Activated CD4-positive, alpha-beta T cell treated with anti-CD3 and anti-CD28 coated beads, Interleukin-2, Interleukin-6, amounts not matched to agents 100 ng/mL and 50 ng/mL, durations not matched to agents 16 hours and 8 hours (primary cell): ENCODE data around the gene EDEM1.
A peak's percentile ranks its signal among the peaks of the same experiment; 100 is the strongest.
"Not testable (repeated sequence)": the region's sequence is repeated elsewhere in the genome, so short reads cannot be mapped to it uniquely, and the experiment has no call there.

Experiments used
- DNase-seq: peaks from one replicate; pipeline ENCODE4 v3.0.0-alpha.2; 2020

Gene EDEM1

DNA sequence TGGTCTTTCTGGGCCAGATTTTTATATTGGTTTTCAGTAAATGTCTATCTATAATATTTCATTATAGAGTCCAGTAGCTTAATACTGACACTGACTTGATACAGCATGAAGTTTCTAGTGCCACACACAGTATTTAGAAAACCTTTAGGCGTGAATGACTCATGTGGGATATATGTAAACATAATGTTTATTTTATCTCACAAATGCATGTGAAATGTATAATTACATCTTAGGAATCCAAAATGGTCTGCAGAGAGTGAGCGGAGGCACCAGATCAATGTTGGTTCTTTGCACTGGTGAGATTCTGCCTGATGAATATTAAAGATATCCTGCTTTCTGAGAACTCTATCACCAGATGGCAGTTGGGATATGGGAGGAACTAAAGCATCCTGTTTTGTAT, 8.5 kb upstream of the EDEM1 start:
- DNase-seq = not testable (repeated sequence)

DNA sequence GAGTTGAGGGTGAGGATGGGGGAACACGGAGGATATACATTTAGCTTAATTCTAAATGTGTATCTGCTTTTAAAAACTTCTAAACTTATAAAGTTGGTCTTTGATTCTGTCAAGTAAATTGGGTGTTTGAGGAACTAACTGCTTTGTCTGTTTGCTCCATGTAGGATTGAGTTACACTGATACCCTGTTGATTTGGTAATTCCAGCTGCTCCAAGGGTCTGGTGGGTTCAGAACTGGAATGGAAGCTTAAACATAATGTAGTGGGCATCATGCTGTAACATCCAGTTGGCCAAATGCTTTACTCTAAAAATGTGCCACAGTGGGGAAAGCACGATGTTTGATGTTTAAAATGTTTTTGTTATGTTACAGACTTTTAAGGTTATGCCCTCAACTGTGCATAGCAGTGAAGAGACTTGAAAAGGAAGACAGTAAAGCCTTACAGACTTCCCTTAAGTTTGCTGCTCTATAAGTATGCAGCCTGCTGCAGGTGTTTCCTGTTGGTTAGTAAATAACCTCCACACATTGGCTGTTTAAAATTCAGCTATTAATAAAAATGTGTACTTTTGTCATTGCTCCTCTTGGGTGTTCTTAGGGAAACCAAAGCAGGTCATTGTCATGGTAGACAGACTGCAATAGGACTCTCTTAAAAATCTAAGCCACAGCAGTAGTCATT, 5.9 kb upstream of the EDEM1 start:
- DNase-seq = no peak

DNA sequence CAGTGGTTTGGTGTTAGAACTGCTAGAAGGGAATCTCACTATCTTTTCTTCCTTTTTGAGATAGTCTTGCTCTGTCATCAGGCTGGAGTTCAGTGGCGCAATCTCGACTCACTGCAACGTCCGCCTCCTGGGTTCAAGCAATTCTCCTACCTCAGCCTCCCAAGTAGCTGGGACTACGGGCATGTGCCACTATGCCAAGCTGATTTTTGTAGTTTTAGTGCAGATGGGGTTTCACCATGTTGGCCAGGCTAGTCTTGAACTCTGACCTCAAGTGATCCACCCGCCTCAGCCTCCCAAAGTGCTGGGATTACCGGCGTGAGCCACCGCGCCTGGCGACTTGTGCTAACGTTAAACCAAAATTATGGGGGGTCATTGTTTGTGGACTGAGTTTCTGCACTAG, 3.8 kb upstream of the EDEM1 start:
- not testable (repeated sequence) for DNase-seq

DNA sequence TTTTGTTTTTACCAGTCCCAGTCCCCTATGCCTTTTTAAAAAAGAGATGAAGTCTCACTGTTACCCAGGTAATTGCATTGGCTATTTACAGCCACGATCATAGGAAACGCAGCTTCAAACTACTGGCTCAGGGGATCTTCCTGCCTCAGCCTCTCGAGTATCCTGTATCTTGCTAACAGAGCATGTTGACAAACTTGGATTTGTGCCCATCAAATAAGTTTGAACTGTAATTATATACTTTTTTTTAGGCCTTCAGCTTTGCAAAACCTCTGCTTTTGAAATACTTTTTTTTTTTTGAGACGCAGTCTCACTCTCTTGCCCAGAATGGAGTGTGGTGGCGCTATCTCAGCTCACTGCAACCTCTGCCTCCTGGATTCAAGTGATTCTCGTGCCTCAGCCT, 3.0 kb upstream of the EDEM1 start:
- DNase-seq = no peak

DNA sequence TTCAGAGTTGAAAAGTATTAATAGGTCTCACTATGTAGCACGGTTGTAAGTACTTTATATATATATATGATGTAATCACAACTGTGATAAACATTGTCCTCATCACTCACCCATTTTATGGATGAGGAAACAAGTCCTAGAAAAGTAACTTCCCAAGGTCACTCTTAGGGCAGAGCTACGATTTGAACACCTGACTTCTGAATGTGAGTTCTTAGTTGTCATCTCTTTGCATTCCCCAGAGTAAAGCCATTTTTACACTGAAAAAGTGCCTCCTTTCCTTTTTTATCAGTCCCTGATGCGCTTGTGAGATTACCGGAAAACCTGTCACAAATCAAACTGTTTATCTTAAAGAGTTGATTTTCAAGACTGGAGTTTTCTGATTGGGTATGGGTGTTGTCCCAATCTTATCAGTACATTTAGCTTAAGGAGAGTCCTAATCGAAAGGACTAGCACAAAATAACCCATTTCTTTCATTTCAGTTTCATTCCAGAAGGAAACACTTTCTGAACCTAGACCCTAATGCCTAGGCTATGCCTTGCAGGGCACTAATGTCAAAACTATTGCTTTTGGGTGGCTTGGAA, 2.3 kb upstream of the EDEM1 start:
- DNase-seq = no peak

DNA sequence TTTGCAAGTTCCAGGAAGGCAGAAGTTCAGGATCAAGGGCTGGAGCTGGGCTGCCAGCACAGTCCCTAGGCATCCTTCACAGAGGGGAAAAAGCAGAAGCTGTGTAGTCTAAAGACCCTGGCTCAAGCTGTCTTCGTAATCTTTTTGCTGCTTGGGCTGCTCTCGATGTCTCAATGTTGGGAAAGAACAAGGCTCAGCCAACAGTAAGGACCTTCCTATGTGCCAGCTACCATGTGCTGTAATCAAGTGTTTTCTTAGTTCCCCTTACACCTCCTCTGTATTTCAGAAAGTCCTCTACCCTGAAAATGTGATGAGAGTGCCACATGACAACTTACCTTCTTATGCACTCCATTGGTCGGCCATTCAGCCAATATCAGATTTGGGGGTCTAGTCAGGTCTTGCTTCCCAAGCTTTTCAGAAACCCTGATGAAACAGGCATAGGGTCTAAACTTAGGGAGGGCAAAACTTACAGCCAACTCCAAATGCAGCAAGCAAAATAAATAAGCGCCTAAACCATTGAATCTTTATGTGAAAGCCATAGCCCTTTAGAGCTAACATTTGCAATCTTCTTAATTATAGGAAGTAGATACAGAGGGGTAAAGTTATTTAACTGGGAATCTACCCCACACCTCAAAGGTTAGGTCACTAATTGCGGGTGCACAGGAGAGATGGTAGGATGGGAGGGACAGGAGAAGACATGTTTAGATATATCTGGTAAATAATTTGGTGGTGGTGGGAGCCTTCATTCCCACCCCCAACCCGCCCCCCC, 1.2 kb upstream of the EDEM1 start:
- no peak for DNase-seq

DNA sequence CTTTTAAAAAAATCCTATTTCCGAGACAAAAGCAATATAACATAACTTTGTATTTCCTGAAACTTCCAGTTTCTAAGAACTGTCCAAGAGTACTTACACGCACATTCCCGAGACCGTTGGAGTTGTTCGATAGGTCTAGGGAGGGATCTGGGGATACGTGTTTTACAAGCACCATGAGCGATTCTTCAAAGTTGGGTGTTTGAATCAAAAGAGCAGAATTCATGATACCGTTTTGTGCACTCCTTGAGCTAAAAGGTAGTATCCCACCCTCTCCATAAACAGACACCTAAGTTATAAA, 700 bp upstream of the EDEM1 start:
- no peak for DNase-seq

DNA sequence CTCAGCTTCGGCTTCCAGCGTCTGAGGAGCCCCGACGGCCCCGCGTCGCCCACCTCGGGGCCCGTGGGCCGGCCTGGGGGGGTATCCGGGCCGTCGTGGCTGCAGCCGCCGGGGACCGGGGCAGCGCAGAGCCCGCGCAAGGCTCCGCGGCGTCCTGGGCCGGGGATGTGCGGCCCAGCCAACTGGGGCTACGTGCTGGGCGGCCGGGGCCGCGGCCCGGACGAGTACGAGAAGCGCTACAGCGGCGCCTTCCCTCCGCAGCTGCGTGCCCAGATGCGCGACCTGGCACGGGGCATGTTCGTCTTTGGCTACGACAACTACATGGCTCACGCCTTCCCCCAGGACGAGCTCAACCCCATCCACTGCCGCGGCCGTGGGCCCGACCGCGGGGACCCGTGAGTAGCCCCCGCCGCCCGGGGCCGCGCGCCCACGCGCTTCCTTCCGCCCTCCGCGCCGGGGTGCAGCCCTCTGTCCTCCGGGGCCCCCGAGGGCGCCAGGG, 462 bp downstream of the EDEM1 start:
- peak; percentile 49 for DNase-seq

DNA sequence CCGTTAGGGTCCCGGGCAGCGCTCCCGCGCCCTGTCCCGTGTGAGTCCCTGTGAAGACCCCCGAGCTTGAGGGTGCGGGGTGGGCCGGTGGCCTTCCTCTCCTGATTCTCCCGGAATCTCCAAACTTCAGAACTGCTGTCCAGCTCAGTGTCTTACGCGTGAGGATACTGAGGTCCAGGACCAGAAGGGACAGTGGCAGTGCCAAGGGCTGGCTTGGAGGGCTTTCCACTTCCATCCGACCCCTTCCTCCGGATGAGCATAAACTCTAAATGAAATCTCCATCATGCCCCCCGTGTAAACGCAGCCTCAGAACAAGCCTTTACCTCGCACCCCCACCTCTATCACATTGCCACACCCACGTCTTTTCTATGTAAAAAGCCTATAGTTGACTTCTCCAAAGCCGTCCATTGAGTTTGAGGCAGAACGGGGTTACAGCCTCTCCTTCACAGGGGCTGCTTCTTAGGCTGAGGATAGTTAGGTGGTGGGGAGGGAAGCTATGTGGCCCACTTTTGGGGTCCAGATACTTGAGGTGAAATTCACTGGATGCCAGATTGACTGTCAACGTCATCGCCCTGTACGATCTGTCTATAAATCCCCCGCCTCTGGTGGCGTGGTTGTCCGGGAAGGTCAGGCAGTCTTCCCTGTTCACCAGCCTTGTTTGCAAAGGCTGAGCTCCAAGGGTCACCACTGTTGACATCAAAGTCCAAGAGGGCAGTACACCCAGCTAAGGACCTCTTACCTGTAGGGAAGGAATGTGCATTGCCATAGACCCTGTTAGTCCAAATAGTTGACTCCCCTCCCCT, 1.1 kb downstream of the EDEM1 start:
- peak; percentile 69 for DNase-seq

DNA sequence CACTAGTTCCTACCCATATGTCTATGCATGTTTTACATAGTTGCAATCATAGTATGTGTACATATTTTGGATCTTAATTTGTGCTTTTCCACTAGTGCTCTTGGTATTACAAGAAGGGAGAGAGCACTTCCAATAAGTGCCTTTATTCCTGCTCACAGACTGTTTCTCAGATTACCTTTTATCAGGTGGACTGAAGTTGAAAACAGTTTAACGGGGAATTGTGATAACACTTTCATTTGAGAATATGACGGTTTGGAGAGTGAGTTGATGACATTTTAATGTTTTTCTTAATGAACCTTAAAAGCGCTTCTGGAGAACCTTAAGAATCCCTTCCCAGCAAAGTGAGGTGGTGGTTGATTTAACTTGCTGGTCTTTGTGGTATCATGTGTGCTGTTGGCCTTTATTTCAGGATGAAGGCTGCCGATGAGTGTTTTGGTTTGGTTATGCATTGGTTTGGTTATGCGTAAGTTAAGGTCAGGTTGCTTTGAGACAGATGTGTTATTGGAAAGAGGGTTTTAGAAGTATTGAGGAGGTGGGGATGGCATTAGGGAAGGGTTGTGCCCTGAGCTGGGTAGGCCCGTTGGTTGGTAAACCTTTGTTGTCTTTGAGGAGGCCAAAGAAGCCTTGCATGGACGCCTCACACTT, 2.8 kb downstream of the EDEM1 start:
- peak; percentile 77 for DNase-seq

DNA sequence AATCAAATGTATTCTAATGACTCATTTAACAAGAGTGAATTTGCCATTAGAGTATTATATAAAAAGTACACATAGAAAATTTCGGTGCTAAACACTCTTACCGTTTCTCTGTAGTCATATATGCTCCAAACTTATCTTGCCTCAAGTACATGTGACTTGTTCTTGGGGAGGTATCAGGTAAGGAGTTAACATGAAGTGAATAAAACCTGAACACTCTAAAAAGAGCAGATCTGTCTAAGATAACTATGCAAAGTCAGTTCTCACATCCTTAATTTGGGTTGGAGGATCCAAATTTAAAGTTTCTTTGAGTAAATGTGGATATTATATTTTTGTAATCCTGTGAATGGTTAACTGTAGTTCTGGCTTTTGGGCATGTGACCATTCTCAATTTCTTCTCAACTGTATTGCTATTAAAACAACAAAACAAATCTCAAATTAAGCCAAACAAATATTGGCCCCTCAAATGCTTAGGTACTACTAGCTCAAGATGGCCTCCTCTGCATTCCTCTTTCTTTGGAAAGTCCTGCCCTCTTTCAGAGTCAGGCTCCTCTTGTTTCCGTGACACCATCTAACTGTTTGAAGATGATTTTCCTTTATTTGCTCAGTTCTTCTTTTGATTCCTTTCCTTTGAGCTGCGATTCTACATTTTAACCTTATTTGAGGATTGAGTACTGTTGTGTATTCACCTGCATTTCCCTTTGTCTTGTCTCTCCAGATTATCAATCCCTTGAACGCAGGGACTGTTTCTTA, 4.2 kb downstream of the EDEM1 start:
- peak; percentile 43 for DNase-seq

DNA sequence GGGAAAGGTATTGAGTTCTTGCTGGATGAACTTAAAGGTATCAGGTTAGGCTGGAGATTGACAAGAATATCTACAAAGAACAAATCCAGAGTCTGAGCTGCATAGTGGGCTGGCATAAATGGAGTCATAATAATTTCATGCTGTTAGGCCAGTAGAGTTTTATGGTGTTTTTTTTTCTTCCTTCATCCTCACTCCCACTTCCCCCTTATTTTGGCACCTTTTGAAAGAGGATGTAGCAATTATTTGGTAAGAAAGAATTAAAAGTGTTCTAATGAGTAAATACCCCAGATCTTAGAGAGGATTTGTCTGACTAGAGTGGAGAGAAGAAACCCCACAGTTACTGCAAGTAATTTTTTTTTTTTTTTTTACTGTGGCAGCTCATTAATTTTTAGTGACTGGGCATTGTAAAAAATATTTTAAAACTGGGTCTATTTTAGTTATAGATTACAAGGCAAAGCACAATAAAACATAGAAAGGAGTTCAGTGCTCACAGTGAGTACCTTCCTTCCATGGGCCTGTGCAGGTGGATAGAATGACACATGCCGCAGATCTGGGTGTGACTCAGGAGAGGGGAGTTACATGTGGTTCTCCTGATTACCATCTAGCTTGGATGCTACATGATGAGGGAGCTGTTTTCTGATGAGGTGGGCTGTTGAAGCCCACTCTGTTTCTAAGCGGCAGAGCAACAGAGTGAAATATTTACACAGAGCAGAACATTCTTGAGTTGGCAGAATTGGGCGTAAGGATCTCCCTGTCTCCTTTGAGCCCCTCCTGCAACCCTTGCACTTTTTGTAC, 5.3 kb downstream of the EDEM1 start:
- peak; percentile 63 for DNase-seq

DNA sequence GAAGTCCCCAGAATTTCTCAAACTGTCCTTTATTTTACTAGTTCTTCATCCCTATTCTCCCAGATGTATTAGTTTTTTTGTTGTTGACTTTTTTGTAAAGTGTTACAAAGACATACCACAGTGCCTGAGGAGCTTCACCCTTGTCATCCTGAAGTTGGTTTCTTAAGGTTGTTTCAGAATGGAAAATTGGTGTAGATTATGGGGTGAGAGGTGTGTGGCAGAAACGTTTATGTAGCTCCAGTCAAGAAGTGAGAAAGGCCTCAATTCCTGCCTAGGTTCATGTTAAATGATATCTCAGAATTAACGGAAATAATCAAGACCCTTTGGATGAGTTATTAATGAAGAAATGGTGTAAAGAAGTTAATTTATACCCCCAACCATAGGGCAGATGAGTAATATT, 6.8 kb downstream of the EDEM1 start:
- DNase-seq = peak; percentile 47

DNA sequence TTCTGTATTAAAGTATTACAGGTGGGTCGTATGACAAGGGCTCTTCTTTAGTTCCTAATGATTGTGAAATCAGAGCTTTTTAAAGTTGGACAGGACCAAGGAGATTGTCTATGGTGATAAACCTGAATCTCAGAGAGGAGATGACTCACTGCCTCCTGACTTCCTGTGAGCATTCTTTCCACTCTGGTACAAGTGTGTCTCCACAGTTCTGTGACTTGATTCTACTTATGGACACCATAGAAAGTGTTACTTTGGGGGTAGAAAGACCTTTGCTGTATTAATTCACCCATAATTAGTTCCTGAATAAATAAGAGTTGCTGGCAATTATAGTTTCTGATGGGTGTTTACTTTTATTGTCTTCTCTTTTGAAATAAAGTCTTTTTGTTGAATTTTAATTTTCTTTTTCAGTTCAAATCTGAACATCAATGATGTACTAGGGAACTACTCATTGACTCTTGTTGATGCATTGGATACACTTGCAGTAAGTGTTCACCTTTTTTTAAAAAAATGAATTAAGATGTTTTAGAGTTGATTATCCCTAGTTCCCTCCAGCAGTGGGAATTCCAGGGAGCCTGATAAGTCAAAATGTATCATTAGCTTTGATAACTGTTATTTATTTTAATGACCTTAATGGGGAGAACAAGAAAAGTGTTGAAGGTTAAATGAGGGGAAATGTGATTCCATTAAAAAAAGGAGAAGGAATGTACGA, 7.4 kb downstream of the EDEM1 start:
- DNase-seq = peak; percentile 84

DNA sequence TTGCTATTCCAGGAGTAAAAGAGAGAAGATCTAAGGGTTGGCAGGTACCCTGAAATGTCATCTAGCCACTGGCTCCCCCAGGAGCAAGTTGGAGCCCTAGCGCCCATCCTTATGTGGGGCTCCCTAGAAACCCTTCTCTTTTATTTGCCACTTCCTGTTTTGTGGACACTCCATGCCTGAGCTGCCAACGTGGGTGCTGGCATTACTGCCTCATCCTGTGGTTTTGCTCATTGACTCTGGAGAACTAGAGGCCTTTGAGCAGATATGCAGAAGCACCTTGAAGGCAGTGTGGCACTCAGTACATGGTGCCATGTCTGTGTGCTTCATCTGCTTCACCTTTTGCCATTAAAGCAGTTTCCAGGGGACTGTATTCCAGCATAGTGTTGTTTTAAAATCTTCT, 8.1 kb downstream of the EDEM1 start:
- DNase-seq = peak; percentile 72

DNA sequence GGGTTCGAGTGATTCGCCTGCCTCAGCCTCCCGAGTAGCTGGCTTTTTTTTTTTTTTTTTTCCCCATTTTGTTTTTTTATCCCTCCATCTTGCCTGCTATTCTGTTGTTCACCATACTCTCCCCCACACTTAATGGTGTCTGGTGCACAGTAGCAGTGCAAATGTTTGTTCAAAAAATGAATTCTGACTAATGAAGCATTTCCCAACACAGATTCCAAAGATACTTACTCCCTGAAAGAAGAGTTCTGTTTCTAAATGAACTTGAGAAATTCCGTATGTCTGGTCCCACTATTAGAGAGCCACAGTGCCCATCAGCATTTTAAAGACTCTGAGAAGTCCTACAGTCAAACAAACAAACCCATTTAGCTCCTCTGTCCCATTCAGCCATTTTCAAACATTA, 9.5 kb downstream of the EDEM1 start:
- no peak for DNase-seq

DNA sequence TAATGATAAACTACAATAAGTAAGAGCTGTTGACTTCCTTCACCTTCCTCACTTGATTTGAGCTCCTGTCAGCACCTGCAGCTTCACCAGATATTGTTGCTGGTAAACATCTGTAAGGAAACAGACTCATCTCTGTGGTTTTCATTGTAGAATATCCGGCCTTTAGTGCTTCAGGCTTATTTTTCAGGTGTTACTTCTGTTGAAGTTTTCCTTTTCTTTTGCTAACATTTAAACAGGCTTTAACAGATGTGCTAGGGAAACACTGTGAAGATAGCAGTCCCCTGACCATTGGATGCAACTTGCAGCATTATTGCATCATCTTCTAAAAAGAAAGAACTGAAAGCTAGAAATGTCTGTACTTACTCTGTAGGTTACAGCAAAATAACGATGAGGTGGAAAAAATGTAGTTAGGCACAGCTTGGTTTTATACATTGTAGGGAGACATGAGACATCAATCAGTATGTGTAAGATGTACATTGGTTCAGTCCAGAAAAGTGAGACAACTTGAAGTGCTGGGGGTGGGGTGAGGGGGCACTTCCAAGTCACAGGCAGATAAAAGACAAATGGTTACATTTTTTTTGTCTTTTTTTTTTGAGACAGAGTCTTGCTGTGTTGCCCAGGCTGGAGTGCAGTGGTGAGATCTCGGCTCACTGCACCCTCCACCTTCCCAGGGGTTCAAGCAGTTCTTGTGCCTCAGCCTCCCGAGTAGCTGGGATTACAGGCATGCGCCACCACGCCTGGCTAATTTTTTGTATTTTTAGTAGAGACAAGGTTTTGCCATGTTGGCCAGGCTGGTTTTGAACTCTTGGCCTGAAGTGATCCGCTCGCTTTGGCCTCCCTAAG, 10.2 kb downstream of the EDEM1 start:
- peak; percentile 82 for DNase-seq

DNA sequence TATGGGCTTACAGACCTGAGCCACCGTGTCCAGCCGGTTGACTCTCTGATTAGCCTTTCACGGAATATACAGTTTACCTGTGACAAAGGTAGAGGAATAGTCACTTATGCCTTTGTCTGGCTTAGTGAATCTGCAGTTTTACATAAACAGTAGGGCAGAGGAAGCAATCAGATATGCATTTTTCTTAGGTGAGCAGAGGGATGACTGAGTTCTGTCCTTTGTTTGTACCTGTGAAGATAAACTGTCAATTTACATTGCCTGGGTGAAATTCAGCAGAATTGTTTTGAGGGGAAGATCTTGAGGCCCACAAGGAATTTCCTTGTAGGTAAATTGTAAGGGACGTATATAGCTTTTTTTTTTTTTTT, 10.8 kb downstream of the EDEM1 start:
- no peak for DNase-seq

DNA sequence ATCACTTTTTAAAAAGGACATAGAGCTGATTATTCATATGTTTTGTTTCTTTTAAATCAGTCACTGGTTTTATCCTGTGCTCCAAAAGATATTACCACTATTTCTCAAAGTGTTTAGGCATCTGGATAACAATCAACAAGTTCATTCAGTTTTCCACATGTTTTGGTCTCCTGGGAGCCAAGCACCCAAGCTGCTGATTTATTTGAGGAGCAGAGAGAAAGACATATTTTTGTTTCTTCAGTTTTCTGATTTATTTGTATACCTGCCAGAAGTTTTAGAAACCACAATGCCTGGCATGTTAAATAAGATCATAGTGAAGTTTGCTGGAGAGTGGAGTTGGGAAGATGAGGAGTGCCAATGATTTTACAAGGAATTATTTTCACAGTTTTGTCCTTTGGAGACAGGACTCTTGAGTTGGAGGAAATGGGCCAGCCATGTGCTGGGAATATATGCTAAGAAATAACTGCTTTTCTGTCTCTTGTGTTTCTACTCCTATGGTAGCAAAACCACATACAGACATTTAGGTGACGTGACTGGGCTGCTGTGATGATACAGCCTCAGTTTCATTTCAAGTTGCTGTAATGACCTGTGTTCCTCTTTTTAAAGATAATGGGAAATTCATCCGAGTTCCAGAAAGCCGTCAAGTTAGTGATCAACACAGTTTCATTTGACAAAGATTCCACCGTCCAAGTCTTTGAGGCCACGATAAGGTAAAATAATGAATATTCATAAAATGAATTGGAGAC, 11.7 kb downstream of the EDEM1 start:
- peak; percentile 58 for DNase-seq
